Measurements from ENCODE around the gene DLG2. TPM values are rescaled to one million over a fixed set of nuclear protein-coding genes. Genes with fewer than 3 reads are reported as not detected.
A peak's percentile ranks its signal among the peaks of the same experiment; 100 is the strongest.

DLG2 gene
- total RNA-seq, 1 donor from 2014 or later, result 4.7 TPM

DNA sequence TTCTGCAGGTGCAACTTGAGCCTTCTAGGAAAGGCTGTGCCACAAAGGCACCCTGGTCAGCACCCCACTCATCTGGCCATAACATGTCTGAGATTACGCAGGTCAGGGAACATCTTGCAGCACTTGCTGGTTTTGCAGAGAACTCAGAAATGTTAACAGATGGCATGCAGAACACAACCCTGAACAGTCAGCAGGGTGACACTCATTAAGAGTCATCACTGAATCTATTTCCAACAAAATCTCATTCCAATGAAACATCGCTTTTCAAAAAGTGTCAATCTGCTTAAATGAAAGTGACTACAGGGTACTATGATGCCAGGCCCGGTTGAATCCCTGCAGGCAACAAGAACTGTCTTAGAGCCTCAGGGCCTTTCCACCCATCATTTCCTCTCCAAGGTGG lies 1971.2 kb downstream of the DLG2 start:
- DNase-seq (ENCODE audit: low spot score), result no peak
- no peak for ATAC-seq

DNA sequence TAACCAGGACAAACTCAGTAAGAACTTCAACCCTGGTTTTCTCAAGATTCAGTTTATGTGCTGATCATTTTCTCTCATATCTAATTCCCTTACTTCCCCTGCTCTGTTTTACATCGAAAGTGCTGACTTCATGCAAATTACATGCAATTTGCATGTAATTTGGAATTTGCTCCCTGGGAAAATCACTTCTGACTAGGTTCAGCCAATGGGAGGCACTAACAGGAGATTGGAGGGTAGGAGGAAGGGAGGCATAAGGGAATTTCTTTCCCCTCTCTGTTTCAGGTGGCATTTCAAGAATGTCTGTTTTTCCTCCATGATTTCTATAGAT lies 1977.7 kb downstream of the DLG2 start:
- no peak for DNase-seq (ENCODE audit: low spot score)
- peak; percentile 29 for ATAC-seq

- no peak for ATAC-seq
- DNase-seq (ENCODE audit: low spot score), result no peak
Measured at GRCh38 chr11:83648610-83649527, 1978.3 kb downstream of the DLG2 start.

- DNase-seq (ENCODE audit: low spot score) (no peak), ATAC-seq (no peak)
Measured at GRCh38 chr11:83645561-83645960, 1981.6 kb downstream of the DLG2 start.

GRCh38 chr11:83643115-83643514 lies 1984.0 kb downstream of the DLG2 start:
- ATAC-seq, result no peak
- no peak for DNase-seq (ENCODE audit: low spot score)

DNA sequence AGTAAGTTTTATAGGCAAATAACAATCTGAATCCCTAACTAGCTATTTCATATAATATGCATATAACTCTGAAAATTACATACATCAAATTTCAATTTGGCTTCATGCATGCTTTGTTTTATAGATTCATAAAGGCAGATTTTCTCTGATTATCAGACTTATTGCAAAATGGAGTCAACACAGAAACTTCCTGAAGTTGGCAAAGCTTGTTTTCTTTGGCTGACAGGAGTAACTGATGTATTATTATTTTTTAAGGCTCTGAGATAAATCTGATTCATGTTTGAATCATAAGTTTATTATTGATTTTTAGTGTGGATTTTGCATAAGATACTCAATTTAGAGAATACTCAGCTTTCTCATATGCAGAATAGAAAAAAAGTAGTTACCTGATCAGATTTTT lies 1984.6 kb downstream of the DLG2 start:
- no peak for ATAC-seq

DNA sequence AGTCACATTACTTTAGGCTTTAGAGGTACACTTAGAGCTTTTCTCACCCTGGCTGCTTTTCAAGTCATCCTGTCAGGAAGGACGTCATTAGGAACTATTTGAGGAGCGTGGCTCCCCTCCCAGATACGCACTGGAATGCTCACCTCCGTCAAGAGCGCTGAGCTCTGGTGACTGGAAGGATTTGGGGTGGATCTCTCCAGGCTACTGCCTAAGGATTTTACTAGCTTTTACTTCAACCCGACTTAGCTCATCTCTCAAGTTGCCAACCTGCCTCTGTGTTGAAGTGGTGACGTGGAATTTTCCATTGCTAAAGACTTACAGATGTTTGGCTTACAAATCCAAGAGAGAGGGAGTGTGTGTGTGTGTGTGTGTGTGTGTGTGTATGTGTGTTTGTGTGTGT lies 1985.6 kb downstream of the DLG2 start:
- no peak for ATAC-seq
- DNase-seq (ENCODE audit: low spot score), result no peak

More for the DNA sequence above, 1984.6 kb downstream of the DLG2 start:
- no peak for DNase-seq (ENCODE audit: low spot score)

DNA sequence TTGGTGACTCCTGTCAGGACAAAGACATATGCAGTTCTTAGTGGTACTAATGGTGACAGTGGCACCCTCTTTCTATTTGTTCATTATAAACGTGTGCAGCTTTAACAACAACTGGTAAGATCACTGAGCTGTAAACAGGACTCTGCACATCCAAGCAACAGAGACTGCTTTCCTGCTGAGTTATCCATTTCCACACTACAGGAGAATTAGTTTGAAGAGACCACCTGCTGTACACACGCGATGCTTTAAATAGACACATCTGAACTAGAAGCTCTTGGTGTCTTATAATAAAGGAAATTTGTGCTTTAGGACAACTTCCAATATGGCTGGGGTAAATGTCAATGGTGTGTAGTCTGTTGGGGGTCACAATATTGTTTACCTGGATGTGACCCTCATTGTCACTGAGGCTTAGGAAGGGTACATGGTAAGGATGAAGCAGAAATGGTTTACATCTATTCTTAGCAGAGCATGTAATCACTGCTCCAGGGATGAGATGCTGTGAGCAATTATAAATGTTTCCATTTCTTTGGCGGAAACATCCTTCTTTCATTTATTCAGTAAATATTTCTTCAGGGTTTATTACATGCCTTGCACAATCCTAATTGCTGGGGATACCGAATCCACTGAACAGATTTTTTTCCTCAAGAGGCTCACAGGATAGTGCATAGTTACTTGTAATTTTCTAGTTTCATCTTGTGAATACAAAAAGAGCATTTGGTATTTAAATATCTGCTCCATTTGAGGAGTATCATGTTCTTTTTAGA lies 1987.0 kb downstream of the DLG2 start:
- ATAC-seq (no peak), DNase-seq (ENCODE audit: low spot score) (no peak)

GRCh38 chr11:83635166-83635565 lies 1992.0 kb downstream of the DLG2 start:
- no peak for DNase-seq (ENCODE audit: low spot score)
- ATAC-seq, result no peak

DNA sequence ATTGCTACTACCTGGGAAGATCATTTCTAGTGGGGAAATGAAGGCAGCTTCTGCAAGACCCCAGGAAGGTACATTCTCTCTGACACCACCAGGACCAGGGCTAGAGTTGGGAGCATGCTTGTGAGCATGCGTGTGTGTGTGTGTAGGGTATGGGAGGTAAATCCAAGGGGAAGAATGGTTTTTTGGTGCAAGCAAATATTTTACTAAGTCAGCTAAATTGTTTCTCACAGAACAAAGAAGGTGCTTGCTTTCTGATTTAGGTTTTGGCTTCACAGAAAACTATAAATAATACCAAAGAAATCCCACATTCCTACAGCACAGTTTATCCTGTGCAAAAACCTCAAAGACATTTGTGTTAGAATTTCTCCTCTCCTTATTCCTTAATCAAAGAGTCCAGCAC lies 1996.9 kb downstream of the DLG2 start:
- DNase-seq (ENCODE audit: low spot score) (no peak), ATAC-seq (no peak)

GRCh38 chr11:83629775-83630174 lies 1997.4 kb downstream of the DLG2 start:
- ATAC-seq (no peak), DNase-seq (ENCODE audit: low spot score) (no peak)

- no peak for ATAC-seq
- no peak for DNase-seq (ENCODE audit: low spot score)
Measured at GRCh38 chr11:83628622-83629355, 1998.4 kb downstream of the DLG2 start.

- ATAC-seq, result no peak
Measured at GRCh38 chr11:83625336-83625735, 2001.8 kb downstream of the DLG2 start.

GRCh38 chr11:83617671-83618070 lies 2009.5 kb downstream of the DLG2 start:
- DNase-seq (ENCODE audit: low spot score), result no peak
- ATAC-seq, result no peak

More at GRCh38 chr11:83625336-83625735, 2001.8 kb downstream of the DLG2 start:
- DNase-seq (ENCODE audit: low spot score), result no peak

DNA sequence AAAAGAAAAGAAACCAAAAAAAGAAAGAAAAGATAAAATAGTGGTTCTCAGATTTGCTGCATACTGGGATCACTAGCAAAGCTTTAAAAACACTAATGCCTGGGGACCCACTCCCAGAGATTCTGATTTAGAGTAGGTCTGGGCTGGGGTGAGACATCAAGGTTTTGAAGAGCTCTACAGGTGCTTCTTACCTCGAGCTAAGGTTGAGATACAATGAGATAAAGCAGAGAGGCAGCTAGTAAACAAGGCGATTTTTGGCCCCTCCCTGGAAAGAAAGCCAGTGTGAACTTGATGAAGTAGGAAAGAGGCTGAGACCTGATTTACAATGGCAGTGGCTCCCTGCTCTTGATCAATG lies 2013.4 kb downstream of the DLG2 start:
- DNase-seq (ENCODE audit: low spot score), result no peak
- ATAC-seq, result no peak

DNA sequence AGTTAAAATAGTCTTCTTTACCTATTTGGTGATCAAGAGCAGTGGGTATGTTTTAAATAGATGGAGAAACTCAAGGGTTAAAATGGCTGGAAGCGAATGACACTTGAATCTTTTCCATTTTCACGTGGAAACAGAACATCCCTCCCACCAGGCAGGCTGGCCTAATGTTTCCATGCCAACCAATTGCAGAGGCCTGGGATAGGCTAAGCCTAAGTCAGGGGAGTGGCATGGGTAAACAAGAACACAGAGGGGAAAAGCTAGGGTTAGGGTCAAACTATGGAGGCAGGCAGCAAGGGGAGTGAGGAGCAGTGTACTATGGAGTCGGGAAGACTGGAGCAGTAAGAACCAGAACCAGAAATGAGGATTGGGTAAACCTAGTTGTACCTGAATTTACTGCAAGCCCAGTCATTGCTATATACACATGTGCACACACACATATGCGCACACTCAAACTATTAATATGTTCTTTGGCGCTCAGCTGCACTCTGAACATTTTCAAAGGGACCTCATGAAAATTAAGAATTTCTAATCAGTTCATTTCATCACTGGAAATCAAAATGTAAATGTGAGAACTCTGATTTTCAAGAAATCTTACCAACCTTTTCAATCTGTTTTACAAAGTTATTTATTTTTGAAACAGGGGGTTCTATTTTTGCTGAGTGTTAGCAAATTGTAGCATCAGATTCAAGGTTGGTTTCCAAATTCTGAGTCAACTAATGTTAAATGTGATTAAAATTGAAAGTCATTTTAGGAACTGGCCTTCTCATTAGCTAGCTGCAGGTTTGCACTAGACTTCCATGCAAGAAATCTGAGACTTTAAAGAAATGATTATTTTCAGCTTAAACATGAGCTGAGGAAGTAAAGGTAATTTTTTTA lies 2014.0 kb downstream of the DLG2 start:
- DNase-seq (ENCODE audit: low spot score), result no peak

GRCh38 chr11:83611600-83611999 lies 2015.5 kb downstream of the DLG2 start:
- no peak for ATAC-seq
- DNase-seq (ENCODE audit: low spot score), result no peak

More for the DNA sequence above, 2014.0 kb downstream of the DLG2 start:
- no peak for ATAC-seq

DNA sequence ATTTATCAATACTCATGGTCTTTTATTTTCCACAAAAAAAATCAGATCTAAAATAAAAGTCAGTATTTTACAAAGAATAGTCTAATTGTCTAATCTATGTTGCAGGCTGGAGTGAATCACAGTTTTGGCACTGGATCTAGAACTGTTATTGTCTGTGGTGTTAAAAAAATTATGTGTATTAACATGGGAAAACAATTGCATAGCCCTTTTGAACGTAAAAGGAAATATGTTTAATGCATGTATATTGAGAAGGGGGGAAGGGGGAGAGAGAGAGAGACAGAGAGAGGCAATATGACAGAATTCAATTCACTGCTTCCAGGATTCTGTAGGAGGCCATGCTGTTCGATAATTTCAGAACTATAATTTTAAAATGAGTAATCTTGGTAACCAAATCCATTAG lies 2016.1 kb downstream of the DLG2 start:
- no peak for ATAC-seq
- no peak for DNase-seq (ENCODE audit: low spot score)

GRCh38 chr11:83609191-83609590 lies 2018.0 kb downstream of the DLG2 start:
- DNase-seq (ENCODE audit: low spot score), result no peak
- ATAC-seq, result no peak

DNA sequence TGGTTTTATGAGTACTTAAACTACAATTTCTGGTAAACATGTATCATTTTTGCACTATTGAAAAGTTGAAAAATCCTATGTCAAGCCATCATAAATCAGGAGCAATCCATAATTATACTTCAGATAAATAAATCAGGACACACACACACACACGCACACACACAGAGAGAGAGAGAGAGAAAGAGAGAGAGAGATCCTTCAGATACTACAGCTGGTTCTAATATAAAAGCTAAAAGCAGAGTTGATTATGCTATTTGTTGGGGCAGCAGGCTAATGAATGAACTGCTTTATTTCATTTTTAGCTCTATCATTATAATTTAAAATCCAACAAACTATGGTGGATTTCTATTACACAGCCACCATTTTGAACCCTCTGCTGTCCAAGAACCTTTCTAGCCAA lies 2018.6 kb downstream of the DLG2 start:
- ATAC-seq (no peak), DNase-seq (ENCODE audit: low spot score) (no peak)

Measured in left lobe of liver (tissue), 2 donors.